HG03342 (cell line): Measurements from ENCODE around the gene PTP4A2.
"Not testable (repeated sequence)": the region's sequence is repeated elsewhere in the genome, so short reads cannot be mapped to it uniquely, and the experiment has no call there.

Source experiments
- ATAC-seq: cut with Tn5 transposase; IDR thresholded peaks from one replicate; pipeline ENCODE4 v1.9.1; 2021; ENCODE audit warnings: mild to moderate bottlenecking, moderate library complexity; ENCODE audit not compliant: unreplicated experiment

Gene PTP4A2

GRCh38 chr1:31951276-31951675 lies 13.1 kb upstream of the PTP4A2 start:
- ATAC-seq: no peak

GRCh38 chr1:31949862-31950261 lies 11.7 kb upstream of the PTP4A2 start:
- no peak for ATAC-seq

GRCh38 chr1:31945677-31946076 lies 7.5 kb upstream of the PTP4A2 start:
- not testable (repeated sequence) for ATAC-seq

DNA sequence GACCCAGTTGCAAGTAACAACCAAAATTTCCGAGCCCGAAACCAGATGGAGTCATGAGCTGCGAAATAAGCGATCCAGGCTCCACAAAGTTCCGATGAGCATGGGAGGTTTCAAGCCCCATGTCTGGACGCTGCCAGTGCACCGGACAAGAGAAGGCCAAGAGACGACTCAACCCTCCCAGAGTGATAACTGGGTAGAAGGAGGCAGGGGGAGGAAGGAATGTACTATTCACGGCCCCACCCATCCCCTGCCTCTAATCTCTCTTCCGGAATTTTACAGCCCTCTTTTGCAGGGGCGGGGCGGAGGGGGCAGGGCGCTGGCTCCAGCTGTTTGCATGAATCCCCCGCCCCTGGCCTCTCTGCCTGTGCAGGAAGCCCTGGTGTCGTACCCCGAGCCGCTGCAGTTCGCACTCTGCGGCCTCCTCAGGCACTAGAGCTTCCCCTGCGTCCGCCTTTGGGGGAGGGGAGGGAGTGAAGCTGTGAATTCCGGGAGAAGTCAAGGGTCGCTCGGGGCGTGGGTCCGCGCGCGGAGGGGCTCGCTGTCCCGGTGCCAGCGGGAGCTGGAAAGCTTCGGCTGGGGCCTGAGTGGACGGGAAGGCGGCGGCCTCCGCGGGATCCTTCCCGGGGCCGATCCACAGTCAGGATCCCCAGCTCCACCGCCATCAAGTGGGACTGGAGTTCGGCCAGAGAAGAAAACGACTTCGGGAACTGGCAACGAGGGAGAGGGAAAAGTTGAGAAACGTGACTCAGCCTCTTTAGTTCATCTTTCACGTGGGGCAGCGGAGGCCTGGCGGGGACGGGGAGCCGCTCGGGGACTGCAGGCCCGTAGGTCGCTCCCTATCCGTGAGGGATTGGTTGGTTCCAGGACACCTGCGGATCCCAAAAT lies 6.3 kb upstream of the PTP4A2 start:
- ATAC-seq: peak; percentile 70

GRCh38 chr1:31943546-31944184 lies 5.5 kb upstream of the PTP4A2 start:
- ATAC-seq: no peak

DNA sequence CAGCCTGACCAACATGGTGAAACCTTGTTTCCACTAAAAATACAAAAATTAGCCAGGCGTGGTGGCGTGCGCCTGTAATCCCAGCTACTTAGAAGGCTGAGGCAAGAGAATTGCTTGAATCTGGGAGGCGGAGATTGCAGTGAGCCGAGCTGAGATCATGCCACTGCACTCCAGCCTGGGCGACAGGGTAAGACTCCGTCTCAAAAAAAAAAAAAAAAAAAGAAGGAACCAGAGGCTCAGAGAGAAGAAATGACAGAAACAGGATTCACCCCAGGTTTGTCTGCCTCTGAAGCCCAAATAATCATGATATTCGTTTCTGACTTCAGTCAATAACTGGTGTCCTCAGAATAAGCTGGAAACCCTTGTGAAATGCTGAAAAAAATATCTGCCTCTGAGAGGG lies 3.9 kb upstream of the PTP4A2 start:
- not testable (repeated sequence) for ATAC-seq

DNA sequence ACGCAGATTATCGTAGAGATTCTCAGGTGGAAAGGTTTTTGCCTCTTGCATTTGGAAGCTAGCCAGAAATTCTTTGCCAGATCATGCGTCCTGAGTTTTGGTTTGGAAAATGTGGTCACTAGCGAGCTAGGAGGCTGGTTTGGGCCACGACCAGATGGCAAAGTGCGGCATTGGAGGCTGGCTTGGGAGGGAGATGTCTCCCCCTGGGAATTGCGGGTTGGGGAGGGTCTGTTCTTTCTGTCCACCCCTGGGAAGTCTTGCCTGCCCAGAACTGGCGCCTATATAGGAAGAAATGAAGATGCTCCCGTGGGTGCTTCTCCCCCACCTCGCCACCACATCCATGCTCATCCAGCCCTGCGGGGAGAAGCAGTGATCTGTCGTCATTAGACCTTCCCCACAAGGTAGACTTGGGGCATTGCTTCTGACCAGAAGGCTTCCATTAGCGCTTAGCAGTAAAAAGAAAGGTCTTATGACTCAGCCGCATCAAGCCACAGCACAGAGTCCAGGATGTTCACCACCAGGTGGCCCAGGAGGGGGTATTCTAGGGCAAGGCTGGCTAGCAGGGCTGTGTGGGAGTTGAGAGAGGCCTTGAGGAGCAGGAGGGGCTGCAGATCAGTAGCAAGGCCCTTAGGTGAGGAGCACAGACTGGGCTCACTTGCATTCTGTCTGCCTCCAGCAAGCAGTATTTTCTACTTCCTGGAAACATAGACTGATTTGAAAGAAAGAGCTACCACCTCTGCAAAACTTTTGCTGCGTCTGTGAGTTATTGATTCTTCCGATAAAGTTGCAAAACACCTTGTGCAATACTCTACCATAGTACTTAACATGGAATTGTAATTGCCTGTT lies 1.5 kb upstream of the PTP4A2 start:
- peak; percentile 25 for ATAC-seq

- ATAC-seq: peak; percentile 24
These were observed 626 bp downstream of the PTP4A2 start for GRCh38 chr1:31937300-31938183.

DNA sequence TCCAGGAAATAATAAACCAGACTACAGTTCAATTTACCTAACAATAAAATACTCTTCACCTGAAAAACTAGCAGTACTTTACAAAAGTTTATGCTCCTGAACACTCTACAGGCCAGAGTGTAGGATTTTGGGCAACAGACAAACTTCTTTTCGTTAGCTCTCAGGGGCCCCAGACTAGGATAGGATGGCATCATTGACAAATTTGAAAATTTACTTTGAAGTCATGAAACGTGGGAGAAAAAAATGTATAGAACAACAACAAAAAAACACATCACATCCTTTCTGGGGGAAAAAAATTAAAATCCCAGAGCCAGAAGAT lies 1.2 kb downstream of the PTP4A2 start:
- no peak for ATAC-seq

- ATAC-seq: no peak
These were observed 1.7 kb downstream of the PTP4A2 start for GRCh38 chr1:31936278-31936980.

- ATAC-seq: no peak
These were observed 3.2 kb downstream of the PTP4A2 start for GRCh38 chr1:31934706-31935629.

DNA sequence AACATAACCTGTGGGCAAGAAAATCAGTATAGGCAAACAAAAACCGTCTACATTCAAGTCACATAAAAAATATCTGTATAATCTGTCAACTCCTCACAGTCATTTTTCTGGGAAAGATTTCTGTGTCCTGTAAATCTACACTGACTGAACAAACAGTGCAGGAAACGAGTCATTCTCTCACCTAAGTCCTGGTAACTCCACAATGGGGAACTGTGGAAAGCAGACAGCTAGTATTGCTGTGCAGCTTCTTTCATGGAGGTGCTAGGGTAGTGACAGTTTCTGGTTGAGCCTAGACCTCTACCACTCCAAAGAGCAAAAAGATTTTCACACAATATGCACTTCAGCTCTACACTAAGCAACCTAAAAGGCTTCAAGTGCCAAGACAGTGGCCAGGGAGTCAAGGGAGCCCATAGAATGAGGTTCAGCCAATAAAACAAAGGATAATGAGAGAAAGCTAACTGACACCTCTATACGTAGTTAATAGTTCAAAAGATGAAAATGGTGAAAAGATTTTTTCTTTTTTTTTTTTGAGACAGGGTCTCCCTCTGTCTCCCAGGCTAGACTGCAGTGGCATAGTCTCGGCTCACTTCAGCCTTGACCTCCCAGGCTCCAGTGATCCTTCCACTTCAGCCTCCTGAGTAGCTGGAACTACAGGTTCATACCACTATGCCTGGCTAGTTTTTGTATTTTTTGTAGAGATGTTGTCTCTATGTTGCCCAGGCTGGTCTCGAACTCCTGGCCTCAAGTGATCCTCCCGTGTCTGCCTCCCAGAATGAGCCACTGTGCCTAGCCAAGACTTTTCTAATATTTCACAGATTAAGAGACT lies 5.5 kb downstream of the PTP4A2 start:
- ATAC-seq: no peak

DNA sequence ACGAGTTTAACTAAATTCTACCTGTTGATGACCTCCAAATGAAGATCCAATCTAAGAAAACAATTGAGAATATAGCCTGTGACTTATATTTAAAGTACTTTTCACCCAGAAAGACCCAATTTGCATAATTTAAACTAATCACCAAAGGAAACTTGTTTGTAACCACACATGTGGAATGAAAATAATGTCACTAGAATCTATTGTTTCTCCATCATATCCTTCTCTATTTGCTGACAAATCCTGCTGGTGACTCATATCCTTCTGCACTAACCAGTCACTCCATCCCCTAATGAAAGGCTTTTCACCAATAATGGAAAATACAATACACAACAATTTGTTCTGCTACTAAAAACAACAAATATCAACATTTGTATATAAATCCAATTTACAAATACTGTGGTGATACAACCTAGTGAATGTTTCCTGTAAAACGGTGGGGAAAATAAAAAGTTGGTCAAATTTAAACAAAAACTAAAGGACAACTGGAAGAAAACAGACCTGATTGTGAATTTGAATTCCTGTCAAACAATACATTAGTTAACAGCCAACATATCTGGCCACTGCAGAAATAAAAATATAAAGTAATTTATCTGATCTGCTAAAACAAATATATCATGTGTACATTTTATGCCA lies 6.5 kb downstream of the PTP4A2 start:
- ATAC-seq: no peak

DNA sequence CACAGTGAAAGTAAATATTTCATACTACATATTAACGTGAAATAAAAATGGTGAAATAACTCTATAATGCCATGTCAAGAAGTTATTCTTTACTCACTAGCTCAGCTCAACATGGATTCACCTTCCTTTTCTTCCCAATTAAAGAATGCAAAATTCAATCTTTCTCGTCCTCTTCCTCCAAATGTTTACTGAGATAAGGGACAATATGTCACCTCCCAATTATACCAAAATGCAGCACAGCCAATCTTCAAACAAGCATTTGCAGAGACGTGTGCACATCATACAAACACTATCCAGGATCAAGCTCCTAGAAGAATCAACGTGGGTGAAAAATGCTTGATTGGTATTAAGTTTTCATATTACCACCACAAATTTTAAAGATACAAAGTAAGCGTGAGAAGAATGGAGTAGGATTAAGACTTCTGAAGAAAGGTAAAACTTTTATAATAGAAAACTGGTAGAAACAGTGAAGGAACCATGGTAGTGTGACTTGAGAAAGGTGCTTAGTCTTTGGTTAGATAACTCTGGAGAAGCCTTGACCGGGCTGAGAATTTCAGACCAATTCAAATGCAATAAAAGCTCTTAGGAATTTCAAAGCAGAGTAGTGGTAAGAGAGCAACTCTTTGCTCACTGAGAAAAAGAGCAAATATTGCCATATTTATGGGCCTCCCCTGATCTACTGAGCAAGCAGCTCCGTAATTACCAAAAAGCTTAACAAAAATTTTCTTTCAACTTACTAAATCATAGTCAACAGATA lies 7.2 kb downstream of the PTP4A2 start:
- ATAC-seq: no peak

GRCh38 chr1:31927661-31927980 lies 10.5 kb downstream of the PTP4A2 start:
- ATAC-seq: no peak

GRCh38 chr1:31926853-31927660 lies 11.1 kb downstream of the PTP4A2 start:
- no peak for ATAC-seq
